CD8-positive, alpha-beta memory T cell (primary cell): ENCODE data around the gene SMARCAL1. TPM values are rescaled to one million over a fixed set of nuclear protein-coding genes. Genes with fewer than 3 reads are reported as not detected.
"Not testable (repeated sequence)": the region's sequence is repeated elsewhere in the genome, so short reads cannot be mapped to it uniquely, and the experiment has no call there.

ENCODE experiments used
- CTCF ChIA-PET: fragments of 350-600 bp; sonication (Branson Sonifier 250); formaldehyde crosslinking; loops from one replicate; lab custom pipeline; 2021; ENCODE audit warnings: antibody characterized with exemption; lab: Charles Lee
- POLR2A ChIA-PET: fragments of 350-600 bp; sonication (Branson Sonifier 250); formaldehyde crosslinking; loops from one replicate; lab custom pipeline; 2021; ENCODE audit warnings: antibody characterized with exemption; lab: Charles Lee
- DNase-seq, 5 donors: peaks; one replicate each; pipeline versions ENCODE4 v3.0.0 to v3.0.0-alpha.2; 2020 to 2022; ENCODE audit warnings: mixed read lengths in 1 of 5
- H3K27ac ChIP-seq: one replicate; pipeline ENCODE4 v1.7.0; 2013; ENCODE audit warnings: low read depth, mild to moderate bottlenecking, low read length, moderate library complexity
- H3K27me3 ChIP-seq: 2 replicates; pipeline ENCODE4 v1.7.0; 2013; ENCODE audit warnings: low read length, mild to moderate bottlenecking; ENCODE audit not compliant: insufficient read depth, poor library complexity, severe bottlenecking
- H3K36me3 ChIP-seq: 2 replicates; pipeline ENCODE4 v1.7.0; 2013; ENCODE audit warnings: mild to moderate bottlenecking, low read length, moderate library complexity; ENCODE audit not compliant: insufficient read depth
- H3K4me1 ChIP-seq: 2 replicates; pipeline ENCODE4 v1.7.0; 2013; ENCODE audit warnings: mild to moderate bottlenecking, low read length, moderate library complexity; ENCODE audit not compliant: insufficient read depth
- H3K4me3 ChIP-seq: 2 replicates; pipeline ENCODE4 v1.7.0; 2013; ENCODE audit warnings: mild to moderate bottlenecking, low read length
- H3K9me3 ChIP-seq: 2 replicates; pipeline ENCODE4 v1.7.0; 2013; ENCODE audit warnings: mild to moderate bottlenecking, low read length
- H3K27ac Mint-ChIP-seq, 8 donors: one replicate each; pipeline ENCODE4 v1.8.0; 2020 to 2021; ENCODE audit warnings: mixed read lengths in 8 of 8, mild to moderate bottlenecking in 6 of 8, inconsistent platforms in 3 of 8, moderate library complexity in 3 of 8
- H3K27me3 Mint-ChIP-seq, 2 donors: one replicate each; pipeline ENCODE4 v1.8.0; 2020 to 2021; ENCODE audit warnings: mixed read lengths in 2 of 2, mild to moderate bottlenecking in 1 of 2, moderate library complexity in 1 of 2
- H3K36me3 Mint-ChIP-seq, 3 donors: one replicate each; pipeline ENCODE4 v1.8.0; 2020 to 2021; ENCODE audit warnings: mixed read lengths in 3 of 3, inconsistent platforms in 1 of 3, mild to moderate bottlenecking in 1 of 3
- H3K4me1 Mint-ChIP-seq, 3 donors: one replicate each; pipeline ENCODE4 v1.8.0; 2020 to 2021; ENCODE audit warnings: mixed read lengths in 3 of 3, inconsistent platforms in 1 of 3, mild to moderate bottlenecking in 1 of 3
- H3K4me3 Mint-ChIP-seq, 7 donors: one replicate each; pipeline ENCODE4 v1.8.0; 2020 to 2021; ENCODE audit warnings: mixed read lengths in 7 of 7, mild to moderate bottlenecking in 6 of 7, moderate library complexity in 4 of 7, inconsistent platforms in 2 of 7
- H3K9me3 Mint-ChIP-seq, 5 donors: one replicate each; pipeline ENCODE4 v1.8.0; 2020 to 2022; ENCODE audit warnings: mixed read lengths in 5 of 5, mild to moderate bottlenecking in 3 of 5, moderate library complexity in 2 of 5, inconsistent platforms in 1 of 5
- polyA plus RNA-seq: library from polyadenylated mRNA; unstranded; fragments of 300-500 nt; fragmentation: Illumina TruSeq; gene quantifications from one replicate; pipeline ENCODE4 v1.2.3, GENCODE V29; 2021
- total RNA-seq, 2 experiments: library from RNA; stranded (reverse); gene quantifications; one replicate each; pipeline ENCODE4 v1.2.3, GENCODE V29; 2021

SMARCAL1 gene
- total and polyA plus RNA-seq, 3 experiments from 2014 or later = 26.7 to 29.3 (median 28.2) TPM

GRCh38 chr2:216517447-216518225, 105.4 kb downstream of the SMARCAL1 start:
- H3K4me3 Mint-ChIP-seq = no peak overlapping the region
- H3K36me3 ChIP-seq = no peaks in the 10 kb centered on the region
- no peaks in the 10 kb centered on the region for H3K4me1 ChIP-seq
- no peaks in the 10 kb centered on the region for H3K36me3 Mint-ChIP-seq
- DNase-seq = no peak
- no peaks in the 10 kb centered on the region for H3K9me3 ChIP-seq
- H3K27me3 ChIP-seq = no peaks in the 10 kb centered on the region
- H3K27me3 Mint-ChIP-seq = no peaks in the 10 kb centered on the region
- H3K27ac Mint-ChIP-seq = peak overlapping the region in 1 of 8 donors; percentile 43
- no peak overlapping the region for H3K4me3 ChIP-seq
- POLR2A ChIA-PET = no interaction called here
- no peaks in the 10 kb centered on the region for H3K9me3 Mint-ChIP-seq
- CTCF ChIA-PET = interaction anchor here (0.6 to 1.3 kb wide), 3 partner anchors 19 to 149 kb away, joined by 3 to 4 read pairs (median 3); no protein-coding TSS in a partner anchor
- no peaks in the 10 kb centered on the region for H3K4me1 Mint-ChIP-seq
- H3K27ac ChIP-seq = no peak overlapping the region

DNA sequence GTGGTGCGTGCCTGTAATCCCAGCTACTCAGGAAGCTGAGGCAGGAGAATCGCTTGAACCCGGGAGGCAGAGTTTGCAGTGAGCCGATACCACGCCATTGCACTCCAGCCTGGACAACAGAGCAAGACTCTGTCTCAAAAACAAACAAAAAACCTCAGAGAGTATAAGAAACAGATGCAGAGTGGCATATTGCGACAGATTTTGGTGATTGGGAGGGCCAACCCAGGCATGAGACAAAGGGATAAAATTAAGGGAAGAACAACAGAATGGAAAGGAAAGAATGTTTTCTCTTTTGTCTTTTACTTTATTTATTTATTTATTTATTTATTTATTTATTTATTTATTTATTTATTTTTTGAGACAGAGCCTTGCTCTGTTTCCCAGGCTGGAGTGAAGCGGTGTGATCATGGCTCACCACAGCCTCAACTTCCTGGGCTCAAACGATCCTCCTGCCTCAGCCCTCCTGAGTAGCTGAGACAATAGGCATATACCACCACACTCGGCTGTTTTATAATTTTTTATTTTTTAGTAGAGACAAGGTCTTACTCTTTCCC, 106.4 kb downstream of the SMARCAL1 start:
- H3K36me3 ChIP-seq, H3K9me3 Mint-ChIP-seq, H3K27me3 Mint-ChIP-seq, H3K27ac ChIP-seq, H3K27me3 ChIP-seq, H3K9me3 ChIP-seq, H3K4me1 ChIP-seq, H3K4me3 ChIP-seq, H3K4me3 Mint-ChIP-seq, H3K4me1 Mint-ChIP-seq, H3K27ac Mint-ChIP-seq, H3K36me3 Mint-ChIP-seq, DNase-seq, POLR2A ChIA-PET: not testable (repeated sequence)
- CTCF ChIA-PET = interaction anchor here (1.0 to 2.4 kb wide), 5 partner anchors 18 to 151 kb away, joined by 3 to 15 read pairs (median 4); no protein-coding TSS in a partner anchor

GRCh38 chr2:216519154-216519762, 107.0 kb downstream of the SMARCAL1 start:
- H3K27ac Mint-ChIP-seq = no peak overlapping the region
- H3K36me3 Mint-ChIP-seq = no peaks in the 10 kb centered on the region
- Histone ChIP-seq H3K4me1 (no peaks in the 10 kb centered on the region), H3K9me3 (no peaks in the 10 kb centered on the region), H3K4me3 (no peak overlapping the region), H3K27me3 (no peaks in the 10 kb centered on the region), H3K27ac (no peak overlapping the region), H3K36me3 (no peaks in the 10 kb centered on the region)
- DNase-seq = peak in 4 of 5 donors; percentile 10 to 47 (median 31)
- no peaks in the 10 kb centered on the region for H3K4me1 Mint-ChIP-seq
- no peaks in the 10 kb centered on the region for H3K27me3 Mint-ChIP-seq
- H3K9me3 Mint-ChIP-seq = no peaks in the 10 kb centered on the region
- H3K4me3 Mint-ChIP-seq = no peak overlapping the region
- POLR2A ChIA-PET = no interaction called here
- CTCF ChIA-PET = interaction anchor here (0.8 to 2.4 kb wide), 5 partner anchors 9 to 150 kb away, joined by 3 to 15 read pairs (median 4); no protein-coding TSS in a partner anchor

GRCh38 chr2:216520112-216520511, 107.8 kb downstream of the SMARCAL1 start:
- CTCF ChIA-PET = interaction anchor here (1.1 to 2.4 kb wide), 3 partner anchors 10 to 147 kb away, joined by 4 to 15 read pairs (median 7); no protein-coding TSS in a partner anchor
- POLR2A ChIA-PET = no interaction called here

GRCh38 chr2:216522892-216523502, 110.7 kb downstream of the SMARCAL1 start:
- Mint-ChIP-seq H3K27ac (no peak overlapping the region), H3K4me1 (no peaks in the 10 kb centered on the region), H3K4me3 (no peak overlapping the region), H3K36me3 (no peaks in the 10 kb centered on the region), H3K9me3 (peaks cover 0 to 2% (median 0%) of the 10 kb centered on the region in 5 donors), H3K27me3 (no peaks in the 10 kb centered on the region)
- DNase-seq = no peak
- no peak overlapping the region for H3K4me3 ChIP-seq
- ChIA-PET POLR2A (no interaction called here), CTCF (no interaction called here)
- no peaks in the 10 kb centered on the region for H3K9me3 ChIP-seq
- H3K4me1 ChIP-seq = no peaks in the 10 kb centered on the region
- H3K27ac ChIP-seq = no peak overlapping the region
- H3K27me3 ChIP-seq = no peaks in the 10 kb centered on the region
- H3K36me3 ChIP-seq = no peaks in the 10 kb centered on the region

More at GRCh38 chr2:216520112-216520511, 107.8 kb downstream of the SMARCAL1 start:
- Histone ChIP-seq H3K4me1 (no peaks in the 10 kb centered on the region), H3K9me3 (no peaks in the 10 kb centered on the region), H3K4me3 (no peak overlapping the region), H3K36me3 (no peaks in the 10 kb centered on the region), H3K27ac (no peak overlapping the region), H3K27me3 (no peaks in the 10 kb centered on the region)
- Mint-ChIP-seq H3K4me1 (no peaks in the 10 kb centered on the region), H3K27ac (no peak overlapping the region), H3K9me3 (peaks cover 0 to 2% (median 0%) of the 10 kb centered on the region in 5 donors), H3K27me3 (no peaks in the 10 kb centered on the region), H3K4me3 (no peak overlapping the region), H3K36me3 (no peaks in the 10 kb centered on the region)
- DNase-seq = no peak

DNA sequence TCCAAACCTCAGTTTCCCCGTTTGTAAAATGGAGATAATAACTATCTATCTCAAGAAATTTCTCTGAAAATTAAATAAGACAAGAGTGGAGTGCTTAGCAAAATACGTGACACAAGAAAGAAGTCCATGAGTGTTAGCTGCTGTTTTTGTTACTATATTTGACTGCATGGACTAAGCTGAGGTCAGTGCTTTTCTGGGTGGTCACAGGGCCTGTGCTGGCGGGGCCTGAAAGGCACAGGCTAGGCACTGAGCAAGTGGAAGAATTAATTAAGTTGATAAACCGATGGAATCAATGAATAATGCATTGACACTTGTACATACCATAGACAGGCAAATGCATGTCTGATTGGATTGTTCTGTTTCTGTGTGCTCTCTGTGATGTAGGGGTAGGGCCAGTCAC, 113.7 kb downstream of the SMARCAL1 start:
- no peaks in the 10 kb centered on the region for H3K36me3 Mint-ChIP-seq
- CTCF ChIA-PET = no interaction called here
- DNase-seq = no peak
- no peaks in the 10 kb centered on the region for H3K27me3 Mint-ChIP-seq
- H3K4me3 Mint-ChIP-seq = no peak overlapping the region
- POLR2A ChIA-PET = no interaction called here
- Histone ChIP-seq H3K4me1 (no peaks in the 10 kb centered on the region), H3K9me3 (no peaks in the 10 kb centered on the region), H3K4me3 (no peak overlapping the region), H3K27ac (no peak overlapping the region), H3K36me3 (no peaks in the 10 kb centered on the region), H3K27me3 (no peaks in the 10 kb centered on the region)
- no peak overlapping the region for H3K27ac Mint-ChIP-seq
- no peaks in the 10 kb centered on the region for H3K4me1 Mint-ChIP-seq
- H3K9me3 Mint-ChIP-seq = peaks cover 0 to 2% (median 0%) of the 10 kb centered on the region in 5 donors

DNA sequence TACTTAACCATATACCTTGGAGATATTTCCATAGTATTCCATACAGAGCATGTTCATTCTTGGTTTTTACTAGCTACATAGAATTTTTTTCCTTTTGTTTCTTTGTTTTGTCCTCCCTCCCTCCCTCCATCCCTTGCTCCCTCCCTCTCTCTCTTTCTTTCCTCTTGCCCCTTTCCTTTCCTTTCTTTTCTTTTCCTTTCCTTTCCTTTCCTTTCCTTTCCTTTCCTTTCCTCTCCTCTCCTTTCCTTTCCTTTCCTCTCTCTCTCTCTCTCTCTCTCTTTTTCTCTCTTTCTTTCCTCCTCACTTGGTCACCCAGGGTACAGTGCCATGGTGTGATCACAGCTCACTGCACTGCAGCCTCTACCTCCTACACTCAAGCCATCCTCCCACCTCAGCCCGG, 114.7 kb downstream of the SMARCAL1 start:
- Mint-ChIP-seq H3K27me3 (no peaks in the 10 kb centered on the region), H3K4me1 (no peaks in the 10 kb centered on the region), H3K36me3 (no peaks in the 10 kb centered on the region), H3K9me3 (peaks cover 0 to 2% (median 0%) of the 10 kb centered on the region in 5 donors), H3K4me3 (no peak overlapping the region), H3K27ac (no peak overlapping the region)
- no peaks in the 10 kb centered on the region for H3K27me3 ChIP-seq
- H3K9me3 ChIP-seq = no peaks in the 10 kb centered on the region
- no peak overlapping the region for H3K27ac ChIP-seq
- CTCF ChIA-PET = no interaction called here
- no peaks in the 10 kb centered on the region for H3K4me1 ChIP-seq
- no peaks in the 10 kb centered on the region for H3K36me3 ChIP-seq
- no peak overlapping the region for H3K4me3 ChIP-seq
- POLR2A ChIA-PET = no interaction called here
- no peak for DNase-seq
